ENCODE measurements around the gene GMPR2.
A peak's percentile ranks its signal among the peaks of the same experiment; 100 is the strongest.

GMPR2 gene

GRCh38 chr14:24252289-24253124 is 19.8 kb downstream of the GMPR2 start:
- no peak for DNase-seq (ENCODE audit: low read depth)

- DNase-seq (ENCODE audit: low read depth): no peak
Observed at GRCh38 chr14:24253936-24254335, 21.2 kb downstream of the GMPR2 start.

- DNase-seq (ENCODE audit: low read depth): no peak
Observed at GRCh38 chr14:24254630-24255392, 22.1 kb downstream of the GMPR2 start.

GRCh38 chr14:24255438-24255837 is 22.7 kb downstream of the GMPR2 start:
- DNase-seq (ENCODE audit: low read depth): no peak

- no peak for DNase-seq (ENCODE audit: low read depth)
Observed at GRCh38 chr14:24255931-24256711, 23.4 kb downstream of the GMPR2 start.

- peak; percentile 9 for DNase-seq (ENCODE audit: low read depth)
Observed at GRCh38 chr14:24256960-24257359, 24.2 kb downstream of the GMPR2 start.

GRCh38 chr14:24258119-24258518 is 25.4 kb downstream of the GMPR2 start:
- no peak for DNase-seq (ENCODE audit: low read depth)

GRCh38 chr14:24258548-24259265 is 26.0 kb downstream of the GMPR2 start:
- no peak for DNase-seq (ENCODE audit: low read depth)

GRCh38 chr14:24259282-24260025 is 26.7 kb downstream of the GMPR2 start:
- DNase-seq (ENCODE audit: low read depth): no peak

- DNase-seq (ENCODE audit: low read depth): no peak
Observed at GRCh38 chr14:24260026-24260779, 27.5 kb downstream of the GMPR2 start.

GRCh38 chr14:24260780-24261157 is 28.0 kb downstream of the GMPR2 start:
- DNase-seq (ENCODE audit: low read depth): no peak

GRCh38 chr14:24261256-24261968 is 28.7 kb downstream of the GMPR2 start:
- DNase-seq (ENCODE audit: low read depth): no peak

GRCh38 chr14:24261969-24262327 is 29.2 kb downstream of the GMPR2 start:
- DNase-seq (ENCODE audit: low read depth): no peak

GRCh38 chr14:24262821-24263733 is 30.3 kb downstream of the GMPR2 start, which contains the start of gene TGM1:
Gene TGM1 (minus strand): TSS chr14:24263177. CDS start chr14:24262352, 825 bp downstream.
- no peak for DNase-seq (ENCODE audit: low read depth)

GRCh38 chr14:24263848-24264247 is 31.1 kb downstream of the GMPR2 start:
- DNase-seq (ENCODE audit: low read depth): no peak

- DNase-seq (ENCODE audit: low read depth): no peak
Observed at GRCh38 chr14:24264298-24264697, 31.6 kb downstream of the GMPR2 start.

- no peak for DNase-seq (ENCODE audit: low read depth)
Observed at GRCh38 chr14:24266344-24267244, 33.9 kb downstream of the GMPR2 start.

- DNase-seq (ENCODE audit: low read depth): no peak
Observed at GRCh38 chr14:24267516-24267915, 34.8 kb downstream of the GMPR2 start.
